Trophoblast cell (in vitro differentiated cells and primary cell): ENCODE data around the gene OPCML.

Experiments
- DNase-seq, 2 donors: peaks; one replicate each; pipeline ENCODE4 v3.0.0-alpha.2; 2016
- H2AFZ ChIP-seq: 2 replicates; pipeline ENCODE4 v1.6.1; 2013; ENCODE audit warnings: low read length, moderate library complexity, mild to moderate bottlenecking; ENCODE audit not compliant: insufficient read depth, poor library complexity
- H2AK5ac ChIP-seq: 2 replicates; pipeline ENCODE4 v1.6.1; 2013; ENCODE audit warnings: mild to moderate bottlenecking, low read length
- H2BK120ac ChIP-seq: 2 replicates; pipeline ENCODE4 v1.6.1; 2013; ENCODE audit warnings: low read length, mild to moderate bottlenecking, moderate library complexity; ENCODE audit not compliant: insufficient read depth, poor library complexity
- H2BK12ac ChIP-seq: 2 replicates; pipeline ENCODE4 v1.6.1; 2013; ENCODE audit warnings: mild to moderate bottlenecking, low read length, moderate library complexity
- H2BK5ac ChIP-seq: 2 replicates; pipeline ENCODE4 v1.6.1; 2013; ENCODE audit warnings: low read length, low read depth, moderate library complexity, mild to moderate bottlenecking; ENCODE audit not compliant: poor library complexity
- H3K14ac ChIP-seq: 2 replicates; pipeline ENCODE4 v1.6.1; 2013; ENCODE audit warnings: mild to moderate bottlenecking, low read length
- H3K18ac ChIP-seq: 2 replicates; pipeline ENCODE4 v1.6.1; 2013; ENCODE audit warnings: mild to moderate bottlenecking, low read length
- H3K23ac ChIP-seq: 2 replicates; pipeline ENCODE4 v1.6.1; 2013; ENCODE audit warnings: low read length
- H3K27ac ChIP-seq: 2 replicates; pipeline ENCODE4 v1.5.1; 2013; ENCODE audit warnings: low read depth, mild to moderate bottlenecking, inconsistent platforms, low read length, moderate library complexity
- H3K27me3 ChIP-seq: 2 replicates; pipeline ENCODE4 v1.6.1; 2013; ENCODE audit warnings: inconsistent platforms, mild to moderate bottlenecking, low read length, moderate library complexity; ENCODE audit not compliant: insufficient read depth
- H3K36me3 ChIP-seq, 2 experiments: 1 replicate in 1 of 2; 2 replicates in 1 of 2; pipeline ENCODE4 v1.6.1; 2013; ENCODE audit warnings: low read length in 2 of 2, mild to moderate bottlenecking in 2 of 2, moderate library complexity in 1 of 2; ENCODE audit not compliant: insufficient read depth in 2 of 2, control insufficient read depth in 1 of 2
- H3K4ac ChIP-seq: 2 replicates; pipeline ENCODE4 v1.6.1; 2013; ENCODE audit warnings: low read depth, mild to moderate bottlenecking, low read length, moderate library complexity
- H3K4me1 ChIP-seq, 2 experiments: 1 replicate in 1 of 2; 2 replicates in 1 of 2; pipeline ENCODE4 v1.6.1; 2013; ENCODE audit warnings: low read length in 2 of 2, mild to moderate bottlenecking in 2 of 2, moderate library complexity in 1 of 2; ENCODE audit not compliant: insufficient read depth in 2 of 2, control insufficient read depth in 1 of 2
- H3K4me2 ChIP-seq: 2 replicates; pipeline ENCODE4 v1.6.1; 2013; ENCODE audit warnings: inconsistent platforms, mild to moderate bottlenecking, low read length, moderate library complexity
- H3K4me3 ChIP-seq: 2 replicates; pipeline ENCODE4 v1.5.1; 2013; ENCODE audit warnings: mild to moderate bottlenecking, low read depth, low read length, inconsistent platforms
- H3K79me1 ChIP-seq: one replicate; pipeline ENCODE4 v1.6.1; 2013; ENCODE audit warnings: low read length
- H3K79me2 ChIP-seq: 2 replicates; pipeline ENCODE4 v1.6.1; 2013; ENCODE audit warnings: low read length, mild to moderate bottlenecking; ENCODE audit not compliant: control insufficient read depth, insufficient read depth, poor library complexity
- H3K9ac ChIP-seq: 2 replicates; pipeline ENCODE4 v1.6.1; 2013; ENCODE audit warnings: mild to moderate bottlenecking, low read length
- H3K9me3 ChIP-seq: 2 replicates; pipeline ENCODE4 v1.6.1; 2013; ENCODE audit warnings: low read depth, mild to moderate bottlenecking, control low read depth, inconsistent platforms, low read length; ENCODE audit not compliant: insufficient read depth
- H4K12ac ChIP-seq: 2 replicates; pipeline ENCODE4 v1.6.1; 2013; ENCODE audit warnings: low read depth, mild to moderate bottlenecking, low read length, moderate library complexity
- H4K8ac ChIP-seq: 2 replicates; pipeline ENCODE4 v1.6.1; 2013; ENCODE audit warnings: low read depth, mild to moderate bottlenecking, low read length, moderate library complexity
- H4K91ac ChIP-seq: one replicate; pipeline ENCODE4 v1.6.1; 2013; ENCODE audit warnings: low read depth, mild to moderate bottlenecking, low read length, moderate library complexity
- WGBS: extraction: QIAGEN DNeasy Blood & Tissue Kit; methylation state at CpG from one replicate; pipeline ENCODE4 v1.1.7; 2013; ENCODE audit warnings: missing lambda C conversion rate; ENCODE audit not compliant: insufficient read length, insufficient coverage; ENCODE audit errors: extremely low coverage; 5-methylcytosine and 5-hydroxymethylcytosine counted together

OPCML gene

GRCh38 chr11:133133606-133134005, 398.7 kb downstream of the OPCML start:
- Histone ChIP-seq H3K79me1 (no peaks in the 10 kb centered on the region), H4K91ac (no peak overlapping the region), H3K4me1 (peaks cover 0 to 5% of the 10 kb centered on the region in 2 experiments), H3K14ac (no peak overlapping the region), H3K18ac (no peak overlapping the region), H3K9me3 (no peaks in the 10 kb centered on the region), H2BK120ac (no peak overlapping the region), H3K27ac (no peak overlapping the region), H2BK5ac (no peak overlapping the region), H3K4me2 (no peak overlapping the region), H2AFZ (no peak overlapping the region), H3K27me3 (no peaks in the 10 kb centered on the region), H4K12ac (no peak overlapping the region), H3K79me2 (no peaks in the 10 kb centered on the region), H4K8ac (no peak overlapping the region), H2BK12ac (no peak overlapping the region), H2AK5ac (no peak overlapping the region), H3K4ac (no peak overlapping the region), H3K4me3 (no peak overlapping the region), H3K36me3 (no peaks in the 10 kb centered on the region), H3K23ac (no peak overlapping the region), H3K9ac (no peak overlapping the region)
- DNase-seq = no peak
- no CpG with 5 or more reads among the region's 4 CpGs for WGBS

- peak; percentile 7 to 31 for DNase-seq
- Histone ChIP-seq H3K27ac (no peak overlapping the region), H2BK120ac (no peak overlapping the region), H3K79me1 (no peaks in the 10 kb centered on the region), H3K4me3 (no peak overlapping the region), H3K18ac (no peak overlapping the region), H3K9ac (no peak overlapping the region), H3K4ac (no peak overlapping the region), H2BK12ac (no peak overlapping the region), H3K79me2 (no peaks in the 10 kb centered on the region), H3K4me2 (no peak overlapping the region), H2AK5ac (no peak overlapping the region), H4K8ac (no peak overlapping the region), H3K9me3 (no peaks in the 10 kb centered on the region), H3K14ac (no peak overlapping the region), H2BK5ac (no peak overlapping the region), H3K4me1 (peaks cover 0 to 5% of the 10 kb centered on the region in 2 experiments), H3K23ac (no peak overlapping the region), H2AFZ (no peak overlapping the region), H4K12ac (no peak overlapping the region), H4K91ac (no peak overlapping the region), H3K27me3 (no peaks in the 10 kb centered on the region), H3K36me3 (no peaks in the 10 kb centered on the region)
- WGBS = no CpG with 5 or more reads among the region's 3 CpGs
Observed at GRCh38 chr11:133133050-133133449, 399.3 kb downstream of the OPCML start.

- H3K36me3 ChIP-seq = no peaks in the 10 kb centered on the region
- H4K91ac ChIP-seq = no peak overlapping the region
- H3K4me3 ChIP-seq = no peak overlapping the region
- H3K27ac ChIP-seq = no peak overlapping the region
- H3K4ac ChIP-seq = no peak overlapping the region
- no peak overlapping the region for H2AFZ ChIP-seq
- no peaks in the 10 kb centered on the region for H3K9me3 ChIP-seq
- H2BK12ac ChIP-seq = no peak overlapping the region
- H3K23ac ChIP-seq = no peak overlapping the region
- H3K4me1 ChIP-seq = peaks cover 3% of the 10 kb centered on the region in 2 experiments
- H3K79me1 ChIP-seq = no peaks in the 10 kb centered on the region
- no peak for DNase-seq
- H2BK5ac ChIP-seq = no peak overlapping the region
- no peaks in the 10 kb centered on the region for H3K27me3 ChIP-seq
- H4K12ac ChIP-seq = no peak overlapping the region
- WGBS = no CpG with 5 or more reads among the region's 7 CpGs
- no peak overlapping the region for H3K9ac ChIP-seq
- no peak overlapping the region for H3K18ac ChIP-seq
- H2AK5ac ChIP-seq = no peak overlapping the region
- no peak overlapping the region for H4K8ac ChIP-seq
- H2BK120ac ChIP-seq = no peak overlapping the region
- H3K79me2 ChIP-seq = no peaks in the 10 kb centered on the region
- H3K14ac ChIP-seq = no peak overlapping the region
- H3K4me2 ChIP-seq = no peak overlapping the region
Observed at GRCh38 chr11:133127741-133128140, 404.6 kb downstream of the OPCML start.

GRCh38 chr11:133123796-133124195, 408.5 kb downstream of the OPCML start:
- Histone ChIP-seq H3K23ac (no peak overlapping the region), H2BK120ac (no peak overlapping the region), H3K9me3 (no peaks in the 10 kb centered on the region), H4K91ac (no peak overlapping the region), H3K36me3 (no peaks in the 10 kb centered on the region), H2BK5ac (no peak overlapping the region), H3K4me2 (no peak overlapping the region), H3K4me1 (peaks cover 3% of the 10 kb centered on the region in 2 experiments), H2BK12ac (no peak overlapping the region), H3K14ac (no peak overlapping the region), H3K27ac (no peak overlapping the region), H3K18ac (no peak overlapping the region), H3K79me1 (no peaks in the 10 kb centered on the region), H4K8ac (no peak overlapping the region), H3K27me3 (no peaks in the 10 kb centered on the region), H3K79me2 (no peaks in the 10 kb centered on the region), H2AK5ac (no peak overlapping the region), H3K4me3 (no peak overlapping the region), H2AFZ (no peak overlapping the region), H3K4ac (no peak overlapping the region), H4K12ac (no peak overlapping the region), H3K9ac (no peak overlapping the region)
- no CpG with 5 or more reads among the region's 4 CpGs for WGBS
- no peak for DNase-seq
